HG03103 (cell line): Measurements from ENCODE around the gene INPP4B.

ENCODE experiments used
- ATAC-seq: cut with Tn5 transposase; IDR thresholded peaks from one replicate; pipeline ENCODE4 v1.9.1; 2021; ENCODE audit warnings: low read depth; ENCODE audit not compliant: unreplicated experiment

INPP4B gene

DNA sequence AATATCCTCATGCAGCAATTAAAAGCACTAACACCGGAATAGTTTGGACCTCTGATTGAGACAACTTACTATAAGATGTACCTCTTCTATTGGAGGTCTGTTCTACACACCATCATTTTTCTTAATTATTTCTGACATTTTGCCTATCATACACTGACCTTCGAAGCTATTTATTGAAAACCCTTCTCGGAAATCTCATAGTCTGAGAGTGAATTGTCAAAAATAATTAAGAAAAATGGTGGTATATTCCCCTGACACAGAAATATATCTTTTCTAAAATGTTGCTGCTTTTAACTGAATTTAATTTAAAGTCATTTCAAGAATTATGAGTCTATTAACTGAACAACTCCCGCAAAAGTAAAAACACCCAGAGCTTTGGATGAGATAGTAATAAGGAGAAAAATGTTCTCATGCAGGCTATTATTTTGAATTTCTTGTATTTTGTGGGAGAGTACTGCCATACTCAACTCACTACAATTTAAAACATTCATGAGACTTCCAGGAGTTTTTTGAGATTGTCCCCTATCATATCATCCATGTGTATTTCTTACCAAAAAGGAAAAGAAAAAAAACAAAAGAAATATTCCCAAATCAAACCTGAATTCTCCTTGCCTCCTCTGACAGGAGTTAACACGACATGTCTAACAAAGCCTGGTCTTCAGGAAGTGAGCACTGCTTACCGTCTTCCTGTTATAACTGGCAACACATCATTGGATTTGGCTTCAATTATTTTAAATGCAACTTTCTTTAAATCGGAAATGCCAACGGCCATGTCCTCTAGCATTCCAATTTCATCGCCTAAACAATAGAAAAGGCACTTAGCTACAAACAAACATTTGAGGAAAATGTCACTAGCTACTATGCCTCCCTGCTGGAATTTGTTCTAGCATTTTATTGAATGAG lies 724.4 kb downstream of the INPP4B start:
- no peak for ATAC-seq

DNA sequence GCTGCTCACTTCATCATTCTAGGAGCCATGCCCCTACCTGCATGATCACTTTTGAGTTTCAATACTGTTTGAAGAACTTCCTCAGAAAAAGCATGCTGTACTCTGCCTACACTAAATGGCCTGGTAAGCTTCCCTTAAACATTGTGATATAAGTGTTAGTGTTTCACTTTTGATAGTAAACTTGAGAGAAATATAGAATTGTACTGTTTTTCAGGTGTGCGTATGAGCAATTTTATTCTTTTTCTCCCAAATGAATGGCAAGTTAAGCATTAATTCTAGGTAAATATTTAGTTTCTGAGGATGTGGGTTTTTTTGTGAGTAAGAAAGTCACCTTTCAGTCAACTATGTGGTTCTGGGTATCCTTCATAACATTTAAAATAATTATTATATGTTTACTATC lies 725.2 kb downstream of the INPP4B start:
- ATAC-seq, result no peak

GRCh38 chr4:142112451-142112850 lies 733.6 kb downstream of the INPP4B start:
- no peak for ATAC-seq

DNA sequence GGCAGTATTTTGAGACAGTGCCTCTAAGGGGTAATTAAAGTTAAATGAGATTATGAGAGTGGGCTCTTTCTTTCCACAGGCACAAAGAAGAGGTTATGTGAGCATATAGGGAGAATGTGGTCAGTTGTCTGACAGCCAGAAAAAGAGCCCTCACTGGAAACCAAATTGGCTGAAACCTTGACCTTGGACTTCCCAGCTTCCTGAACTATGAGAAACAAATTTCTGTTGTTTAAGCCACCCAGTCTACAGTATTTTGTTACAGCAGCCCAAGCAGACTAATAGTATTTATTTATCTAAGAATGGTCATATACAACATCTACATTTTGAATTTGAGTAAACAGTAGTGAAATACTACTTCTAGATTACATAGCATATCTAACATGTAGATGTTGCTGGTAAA lies 736.0 kb downstream of the INPP4B start:
- ATAC-seq, result no peak

GRCh38 chr4:142104041-142104440 lies 742.1 kb downstream of the INPP4B start:
- no peak for ATAC-seq

GRCh38 chr4:142101401-142101800 lies 744.7 kb downstream of the INPP4B start:
- no peak for ATAC-seq

DNA sequence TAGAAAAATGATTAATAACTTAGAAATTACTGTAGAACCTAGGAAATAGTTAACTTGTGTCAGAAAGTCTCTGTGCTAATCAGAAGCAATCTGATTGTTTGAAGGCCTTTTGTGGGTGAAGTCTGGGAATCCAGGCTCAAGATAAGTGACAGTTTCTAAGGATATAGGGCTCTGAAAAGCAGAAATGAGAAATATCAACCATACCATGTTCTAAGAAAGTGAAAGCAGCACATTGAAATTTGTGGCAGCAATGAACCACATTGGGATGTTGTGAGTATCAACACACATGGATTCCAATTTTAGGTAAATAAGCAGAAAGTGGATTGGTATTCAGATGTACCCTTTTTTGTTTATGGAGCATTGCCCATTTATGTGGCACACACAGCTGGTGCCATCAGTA lies 745.2 kb downstream of the INPP4B start:
- ATAC-seq, result no peak

DNA sequence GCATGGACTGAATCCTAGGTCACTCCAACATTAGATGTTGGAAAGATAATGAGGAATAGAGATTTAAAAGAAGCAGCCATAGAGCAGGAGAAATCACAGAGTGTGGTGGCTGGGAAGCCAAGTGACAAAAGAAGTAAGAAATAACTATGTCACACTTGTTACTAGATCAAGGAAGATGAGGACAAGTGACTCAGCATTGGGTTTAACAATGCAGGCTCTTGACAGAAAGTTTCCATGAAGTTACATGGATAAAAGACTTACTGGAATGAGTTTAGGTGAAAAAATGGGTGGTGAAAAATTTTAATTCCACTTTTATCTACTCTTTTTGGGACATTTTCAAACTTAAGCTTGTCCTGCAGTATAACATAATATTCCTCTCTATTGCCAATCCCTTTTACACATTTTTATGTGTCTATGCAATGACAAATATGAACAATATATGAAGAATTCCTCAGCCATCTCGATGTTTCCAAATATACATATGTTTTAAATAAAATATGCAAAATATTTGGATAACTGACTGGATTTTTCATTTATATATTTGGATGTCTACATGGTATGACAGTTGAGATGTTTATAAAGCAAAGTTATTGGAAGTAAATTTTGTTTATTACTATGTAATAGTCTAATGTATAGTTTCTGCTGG lies 747.1 kb downstream of the INPP4B start:
- no peak for ATAC-seq

- ATAC-seq, result no peak
Observed at GRCh38 chr4:142098380-142098779, 747.7 kb downstream of the INPP4B start.

DNA sequence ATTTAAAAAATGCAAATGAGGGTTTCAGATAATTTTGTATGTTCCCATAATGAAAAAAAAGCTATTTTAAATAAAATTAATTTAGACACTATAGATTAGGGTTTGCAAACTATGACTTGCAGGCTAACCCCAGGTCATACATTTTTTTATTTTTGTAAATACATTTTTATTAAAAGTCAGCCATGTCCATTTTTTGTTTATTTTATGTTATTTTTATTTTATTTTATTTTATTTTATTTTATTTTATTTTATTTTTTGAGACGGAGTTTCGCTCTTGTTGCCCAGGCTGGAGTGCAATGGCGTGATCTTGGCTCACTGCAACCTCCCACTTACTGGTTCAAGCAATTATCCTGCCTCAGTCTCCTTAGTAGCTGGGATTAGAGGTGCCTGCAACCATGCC lies 749.1 kb downstream of the INPP4B start:
- no peak for ATAC-seq

DNA sequence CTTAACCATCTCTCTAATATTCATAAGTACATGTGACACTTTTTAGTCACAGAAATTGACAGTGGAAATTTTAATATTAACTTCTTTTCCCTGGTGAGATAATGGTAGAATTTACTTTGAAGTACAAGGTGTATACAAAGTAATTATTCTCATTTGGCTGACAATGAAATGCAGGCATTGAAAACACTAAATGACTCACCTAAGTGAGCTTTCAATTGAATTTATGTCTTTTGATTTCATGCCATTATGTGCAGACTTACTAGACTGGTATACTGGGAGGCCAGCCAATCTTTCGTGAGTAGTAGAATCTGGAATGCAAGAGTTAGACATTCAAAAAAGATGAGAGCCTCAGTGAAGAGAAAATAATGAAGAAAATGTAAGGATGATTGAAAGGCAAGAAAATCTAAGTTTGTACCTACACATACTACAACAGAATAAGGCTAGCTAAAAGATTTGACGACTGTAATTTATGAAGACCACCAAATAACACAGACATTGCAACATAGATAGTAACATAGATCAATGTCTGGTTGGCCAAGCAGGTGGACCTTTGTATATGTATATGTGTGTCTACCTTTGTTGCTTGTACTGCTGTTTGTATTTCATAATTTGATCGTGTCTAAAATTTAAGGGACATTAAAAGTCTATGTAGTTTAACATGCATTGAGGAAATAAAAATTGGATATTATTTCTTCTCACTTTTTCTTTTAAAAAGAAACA lies 750.1 kb downstream of the INPP4B start:
- no peak for ATAC-seq

- ATAC-seq, result no peak
Observed at GRCh38 chr4:142092941-142093340, 753.2 kb downstream of the INPP4B start.

- no peak for ATAC-seq
Observed at GRCh38 chr4:142091691-142092182, 754.4 kb downstream of the INPP4B start.

GRCh38 chr4:142091085-142091513 lies 755.0 kb downstream of the INPP4B start:
- no peak for ATAC-seq

- no peak for ATAC-seq
Observed at GRCh38 chr4:142088906-142089305, 757.2 kb downstream of the INPP4B start.

DNA sequence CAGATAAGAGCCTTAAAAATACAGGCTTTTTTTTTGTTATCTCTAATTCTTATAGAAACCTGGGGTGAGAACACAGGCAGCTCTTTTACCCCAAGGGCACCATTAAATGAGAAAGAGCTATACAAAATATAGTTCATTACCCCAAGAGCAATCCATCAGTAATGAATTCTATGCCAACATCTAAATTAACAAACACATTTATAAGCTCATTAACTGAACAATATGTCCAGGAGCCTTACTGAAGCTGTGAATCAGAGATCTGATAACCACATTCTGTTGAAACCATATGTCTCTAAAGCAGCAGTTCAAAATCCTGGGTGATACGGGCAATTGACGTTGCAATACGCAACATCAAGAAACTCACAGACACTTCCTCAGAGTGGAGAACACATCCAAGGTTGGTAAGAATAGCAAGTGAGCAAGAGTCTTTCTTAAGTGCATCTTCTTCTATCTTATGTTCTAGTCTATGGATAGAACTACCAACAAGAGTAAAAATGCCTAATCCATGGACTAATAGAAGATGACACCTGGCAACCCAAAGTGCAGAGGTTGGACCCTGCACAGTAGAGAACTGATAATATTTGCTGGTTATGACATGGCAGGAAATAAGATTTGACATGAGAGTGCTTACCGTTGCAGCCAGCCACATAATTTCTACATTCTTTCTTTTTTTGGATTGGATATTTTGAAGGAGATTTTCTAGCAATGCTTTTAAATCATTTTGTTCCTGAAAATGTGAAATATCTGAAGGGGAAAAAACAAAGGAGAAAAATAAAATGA lies 760.4 kb downstream of the INPP4B start:
- ATAC-seq, result no peak

DNA sequence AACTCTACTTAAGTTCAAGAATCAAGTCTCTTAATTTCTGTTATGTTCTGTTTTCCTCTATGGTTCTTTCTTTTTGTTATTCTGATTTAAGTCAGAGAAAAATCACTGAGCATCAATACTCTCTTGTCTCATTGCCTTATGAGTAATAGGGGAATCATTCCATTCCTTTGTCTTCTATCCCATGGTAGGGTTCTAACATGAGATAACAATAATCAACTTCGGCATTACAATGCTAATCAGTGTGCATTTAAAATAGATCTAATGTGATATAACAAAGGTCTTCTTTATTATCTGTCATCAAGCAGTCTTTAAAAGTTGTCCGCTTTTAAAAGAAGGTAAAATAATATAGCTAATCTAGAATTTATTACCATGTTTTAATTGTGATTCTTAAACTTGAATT lies 762.8 kb downstream of the INPP4B start:
- no peak for ATAC-seq

GRCh38 chr4:142081025-142081424 lies 765.1 kb downstream of the INPP4B start:
- no peak for ATAC-seq

DNA sequence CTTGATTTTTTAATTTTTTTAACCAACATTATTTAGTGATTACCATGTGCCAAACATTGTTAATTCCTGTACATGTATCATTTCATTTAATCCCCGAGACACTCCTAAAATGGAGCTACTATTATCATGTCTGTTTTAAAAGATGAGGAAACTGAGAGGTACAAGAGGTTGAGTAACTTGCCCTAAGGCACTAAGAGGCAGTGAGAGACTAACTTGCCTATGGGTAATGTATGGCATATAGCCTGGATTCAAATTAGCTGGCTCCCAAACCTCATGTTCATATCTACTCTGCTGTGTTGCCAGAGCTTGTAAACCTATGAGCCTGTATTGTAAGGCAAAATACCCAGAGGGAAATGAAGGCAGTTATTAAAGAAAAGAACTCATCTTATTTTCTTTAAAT lies 766.1 kb downstream of the INPP4B start:
- no peak for ATAC-seq

DNA sequence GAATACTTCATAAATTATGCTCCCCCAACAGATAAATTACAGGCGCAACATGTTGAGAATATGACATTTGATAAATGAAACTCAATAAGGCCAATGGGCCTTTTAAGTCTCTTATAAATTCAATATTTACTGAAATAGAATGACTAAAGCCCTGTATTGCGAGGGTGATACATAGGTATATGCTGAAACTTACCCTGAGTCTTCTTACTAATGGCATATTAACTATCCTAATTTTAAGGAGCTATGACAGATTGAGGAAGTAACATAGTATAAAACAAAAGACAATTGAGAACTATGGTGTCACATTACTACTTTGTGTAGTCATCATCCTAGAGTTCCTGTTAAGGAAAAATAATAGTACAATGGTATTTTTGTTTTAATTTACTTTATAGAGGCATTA lies 769.1 kb downstream of the INPP4B start:
- no peak for ATAC-seq
